Fibroblast of skin of back (primary cell): Measurements from ENCODE around the gene MEIS2.
A peak's percentile ranks its signal among the peaks of the same experiment; 100 is the strongest.

Source experiments
- DNase-seq: peaks from one replicate; pipeline ENCODE4 v3.0.0-alpha.2; 2013

The MEIS2 gene

GRCh38 chr15:36925653-36926426 is 174.5 kb downstream of the MEIS2 start:
- no peak for DNase-seq

GRCh38 chr15:36925049-36925448 is 175.3 kb downstream of the MEIS2 start:
- no peak for DNase-seq

DNA sequence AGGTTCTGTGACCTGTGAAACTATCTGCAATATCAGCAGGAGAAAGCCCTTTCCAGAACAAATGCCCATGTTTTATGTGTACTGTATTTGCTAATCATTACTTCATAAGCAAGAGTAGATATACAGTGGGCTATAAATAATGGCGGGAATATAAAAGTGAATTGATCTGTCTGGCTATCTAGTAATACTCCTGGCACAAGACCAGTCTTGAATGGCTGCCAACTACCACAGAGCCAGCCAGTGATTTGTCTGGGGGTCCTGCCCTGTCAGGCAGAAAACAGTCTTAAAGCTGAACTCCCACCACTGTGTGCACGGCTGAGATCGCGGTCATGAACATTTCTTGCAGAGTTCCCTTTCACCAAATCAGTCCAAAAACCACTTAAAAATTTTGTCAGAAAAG is 176.3 kb downstream of the MEIS2 start:
- DNase-seq, result no peak

DNA sequence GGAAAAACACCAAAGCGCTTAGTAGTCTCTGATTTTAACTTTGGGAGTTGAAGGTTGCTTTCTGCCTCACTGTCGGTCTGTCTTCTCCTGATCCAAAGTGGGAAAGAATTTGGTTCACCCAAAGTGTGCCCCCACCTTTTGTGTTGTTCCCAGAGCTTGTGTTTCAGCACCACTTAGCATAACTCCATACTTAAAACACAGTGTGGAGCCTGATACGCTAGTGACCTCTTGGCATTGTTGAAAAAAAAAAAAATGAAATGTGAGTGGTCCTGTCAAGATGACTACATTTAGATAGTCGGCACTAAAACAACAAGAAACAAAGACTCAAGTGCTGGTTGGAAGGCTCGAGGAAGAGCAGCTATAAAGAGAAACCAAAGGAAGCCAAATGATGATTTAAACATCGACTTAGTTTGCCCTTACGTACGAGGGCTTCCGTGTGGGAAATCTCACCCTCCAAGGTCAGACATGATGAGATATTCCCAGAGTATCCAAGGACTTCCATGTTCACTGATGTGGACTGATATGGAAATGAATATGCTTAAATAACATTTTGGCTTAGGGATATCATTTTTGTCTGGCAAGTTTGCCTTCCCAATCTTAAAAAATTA is 178.8 kb downstream of the MEIS2 start:
- no peak for DNase-seq

DNA sequence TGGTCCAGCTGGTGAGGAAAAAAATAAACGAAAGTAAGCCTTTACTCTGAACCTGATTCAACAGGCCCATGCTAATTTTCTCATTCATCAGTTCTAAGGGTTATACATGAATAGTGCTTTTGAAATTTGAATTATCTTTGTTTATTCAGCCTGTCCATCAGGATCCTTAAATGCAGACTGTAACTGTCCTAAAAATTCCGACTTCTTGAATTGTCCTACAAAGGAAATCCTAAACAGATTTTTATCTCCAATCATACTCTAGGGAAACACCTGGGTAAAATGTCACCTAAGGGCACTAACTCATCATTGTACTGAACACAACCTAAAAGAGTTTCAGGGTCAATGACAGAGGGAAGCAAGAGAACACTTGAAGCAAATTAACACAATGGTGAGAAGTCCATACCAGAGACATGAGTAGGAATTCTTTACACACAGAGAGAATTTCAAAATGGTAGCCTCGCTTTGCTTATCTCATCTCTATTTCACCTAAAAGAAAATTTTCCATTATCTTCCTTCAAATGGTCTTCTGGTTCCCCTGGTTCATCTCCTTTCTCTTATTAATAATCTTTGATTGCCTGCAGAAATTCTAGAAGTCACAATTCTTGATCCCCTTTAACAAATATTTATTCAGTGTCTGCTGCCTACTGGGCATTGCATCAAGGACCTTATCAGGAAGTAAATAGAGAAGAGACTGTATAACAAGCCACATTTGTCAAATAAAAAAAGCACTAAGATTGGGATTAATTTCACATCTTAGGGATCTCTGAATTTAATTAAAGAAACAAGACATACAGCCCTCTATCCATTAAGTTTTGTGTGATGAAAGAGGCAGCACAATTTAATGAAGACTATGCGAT is 182.7 kb downstream of the MEIS2 start:
- no peak for DNase-seq

- no peak for DNase-seq
Observed at GRCh38 chr15:36914960-36915808, 185.2 kb downstream of the MEIS2 start.

- no peak for DNase-seq
Observed at GRCh38 chr15:36914466-36914865, 185.9 kb downstream of the MEIS2 start.

DNA sequence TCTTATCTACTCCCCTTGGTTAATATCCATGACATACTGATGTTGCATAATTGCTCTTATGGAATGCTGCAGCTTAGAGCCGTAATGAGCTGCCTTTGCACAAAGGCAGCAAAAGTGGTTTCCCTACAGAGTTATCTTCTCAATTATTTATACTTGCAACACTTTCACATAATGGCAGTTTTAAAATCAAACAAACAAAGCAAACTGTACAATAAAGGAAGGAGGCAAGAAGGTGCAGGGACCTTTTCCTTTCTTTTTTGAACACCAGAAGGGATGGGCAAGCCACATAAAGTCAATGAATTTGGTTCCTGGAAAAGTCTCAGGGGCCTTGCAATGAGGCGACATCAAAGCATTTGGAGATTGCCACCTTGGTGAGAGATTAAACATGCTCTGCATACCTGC is 188.0 kb downstream of the MEIS2 start:
- DNase-seq, result no peak

GRCh38 chr15:36911322-36911944 is 188.9 kb downstream of the MEIS2 start:
- peak; percentile 17 for DNase-seq

- DNase-seq, result no peak
Observed at GRCh38 chr15:36908991-36909390, 191.4 kb downstream of the MEIS2 start.

DNA sequence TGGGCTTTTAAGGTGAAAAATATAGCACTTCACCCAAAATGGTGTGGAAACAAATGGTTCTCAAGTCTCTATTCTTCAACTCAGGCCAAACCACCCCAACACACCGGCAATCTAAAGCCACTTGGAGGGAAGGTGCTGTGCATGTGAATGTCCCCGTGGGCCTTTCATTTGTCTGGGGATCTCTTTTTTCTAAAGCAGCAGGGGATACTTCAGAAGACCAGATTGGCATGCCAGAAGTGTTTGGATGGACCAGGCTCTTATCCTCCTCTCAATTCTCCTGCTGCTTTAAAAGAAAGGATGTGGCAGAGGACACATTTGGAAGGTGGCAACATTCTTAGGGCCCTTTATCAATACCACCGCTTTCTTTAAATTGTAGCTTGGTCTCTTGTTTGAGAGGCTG is 193.1 kb downstream of the MEIS2 start:
- DNase-seq, result no peak

GRCh38 chr15:36905908-36906307 is 194.4 kb downstream of the MEIS2 start:
- peak; percentile 60 for DNase-seq

DNA sequence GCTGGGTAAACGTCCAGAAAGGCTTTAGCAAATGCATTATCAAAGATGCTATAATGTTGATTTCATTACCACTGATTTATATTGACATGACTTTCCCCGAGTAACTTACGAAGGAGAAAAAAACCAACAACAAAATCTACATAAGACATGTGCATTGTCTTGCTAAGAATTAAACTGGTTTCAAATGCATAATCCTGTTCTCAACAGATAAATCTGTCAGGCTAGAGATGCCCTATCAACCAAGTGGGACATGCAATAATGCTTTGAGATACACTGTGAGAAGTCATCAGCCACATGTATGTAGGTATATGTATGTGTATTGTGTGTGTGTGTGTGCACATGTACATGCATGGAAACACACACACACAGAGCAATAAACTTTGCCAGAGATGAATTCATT is 195.6 kb downstream of the MEIS2 start:
- DNase-seq, result no peak

- DNase-seq, result no peak
Observed at GRCh38 chr15:36903922-36904556, 196.3 kb downstream of the MEIS2 start.

- no peak for DNase-seq
Observed at GRCh38 chr15:36903195-36903594, 197.2 kb downstream of the MEIS2 start.

- DNase-seq, result no peak
Observed at GRCh38 chr15:36901012-36901411, 199.3 kb downstream of the MEIS2 start.

DNA sequence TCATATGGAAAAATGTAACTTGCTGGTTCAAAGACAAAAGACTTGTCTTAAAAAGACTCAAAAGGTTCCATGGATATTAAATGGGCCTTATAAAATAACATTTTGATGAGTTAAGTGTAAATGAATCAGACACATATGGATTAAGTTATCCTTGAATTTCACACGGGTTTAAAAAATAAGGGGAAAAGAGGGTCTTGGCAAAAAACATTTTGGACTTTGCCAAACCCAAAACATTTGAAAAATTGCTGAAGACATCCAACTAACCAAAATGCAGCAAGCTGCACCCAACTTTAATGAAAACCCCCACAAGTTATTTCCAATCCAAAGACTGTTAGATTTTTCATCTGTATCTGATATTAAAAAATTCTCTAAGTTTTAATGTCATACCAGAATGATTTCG is 200.7 kb downstream of the MEIS2 start:
- no peak for DNase-seq

GRCh38 chr15:36898536-36899126 is 201.7 kb downstream of the MEIS2 start:
- DNase-seq, result no peak

DNA sequence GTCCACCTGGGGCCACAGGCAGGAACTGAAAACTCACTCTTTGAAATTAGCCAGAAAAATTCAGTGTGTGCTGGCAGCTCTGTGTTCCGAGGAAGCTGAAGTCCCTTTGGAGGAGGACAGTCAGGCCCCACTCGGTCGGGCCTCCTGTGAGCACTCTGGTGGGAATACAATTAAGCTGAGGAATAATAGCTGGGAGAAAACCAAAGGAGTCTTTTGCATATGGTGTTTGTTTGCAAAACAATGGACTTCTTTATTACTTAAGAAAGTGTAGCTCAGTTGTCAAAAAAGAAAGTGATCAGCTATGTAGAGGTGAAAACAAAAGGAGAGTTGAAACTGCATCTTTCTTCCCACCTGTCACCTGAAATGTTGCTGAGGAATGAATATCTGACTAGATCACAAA is 202.5 kb downstream of the MEIS2 start:
- DNase-seq, result no peak

DNA sequence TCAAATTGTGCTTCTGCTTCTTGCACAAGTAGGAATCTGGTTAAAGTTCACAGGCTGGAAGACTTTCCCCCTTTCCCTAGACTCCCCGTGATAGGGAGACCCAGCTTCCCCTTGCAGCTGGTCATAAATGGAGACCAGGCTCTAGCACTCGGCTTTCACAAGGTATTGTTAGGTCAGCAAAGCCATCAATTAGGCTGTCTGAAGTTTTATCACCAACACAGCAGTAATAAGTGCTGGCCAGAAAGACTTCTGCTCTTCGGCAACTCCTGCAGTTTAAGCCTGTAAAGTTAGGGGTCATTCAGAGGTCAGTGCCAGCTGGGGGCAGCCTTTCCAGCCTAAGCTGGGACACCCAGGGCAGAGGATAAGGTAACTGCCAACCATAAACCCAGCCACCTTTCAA is 203.4 kb downstream of the MEIS2 start:
- no peak for DNase-seq

DNA sequence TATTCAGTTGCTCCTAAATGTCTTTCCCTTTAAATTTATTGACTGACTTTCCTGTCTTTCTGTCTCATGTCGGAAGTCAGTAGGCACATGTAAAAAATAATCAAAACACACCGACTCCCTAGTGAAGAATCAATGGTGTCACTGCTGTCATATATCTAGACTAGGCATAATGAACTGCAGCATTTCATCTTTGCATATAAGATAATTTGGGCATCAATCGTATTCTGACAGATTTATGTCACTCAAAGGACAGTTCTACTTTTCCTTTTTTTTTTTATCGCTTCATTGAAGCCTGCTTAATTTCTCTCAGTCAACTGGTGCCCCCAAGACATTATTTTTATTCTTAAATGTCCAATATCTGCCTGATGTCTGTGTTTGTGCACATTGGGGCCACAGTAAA is 206.3 kb downstream of the MEIS2 start:
- no peak for DNase-seq
